Keratinocyte (primary cell): ENCODE measurements around the gene BEX2. TPM values are rescaled to one million over a fixed set of nuclear protein-coding genes. Genes with fewer than 3 reads are reported as not detected.

Experiments used
- DNase-seq: peaks from one replicate; pipeline ENCODE4 v3.0.0-alpha.2; 2011; ENCODE audit warnings: low read depth, missing footprints, low spot score
- FAIRE-seq: peaks from 2 replicates; lab custom pipeline; 2011; peaks lifted over from hg19 to GRCh38; lab: Jason Lieb, UNC
- H2AFZ ChIP-seq: 2 replicates; pipeline ENCODE4 v1.6.0; 2012; ENCODE audit warnings: low read length, control low read depth, inconsistent platforms; ENCODE audit not compliant: control insufficient read depth
- H3K27ac ChIP-seq: 2 replicates; pipeline ENCODE4 v1.5.1; 2011; ENCODE audit warnings: low read length; ENCODE audit not compliant: control insufficient read depth, insufficient read depth
- H3K27me3 ChIP-seq: 3 replicates; pipeline ENCODE4 v1.6.0; 2011; ENCODE audit warnings: low read length; ENCODE audit not compliant: control insufficient read depth, insufficient read depth; ENCODE audit errors: extremely low read depth
- H3K36me3 ChIP-seq, 2 experiments: 2 replicates in 1 of 2; 3 replicates in 1 of 2; pipeline ENCODE4 v1.5.1; 2011; ENCODE audit warnings: low read length in 2 of 2, mild to moderate bottlenecking in 1 of 2; ENCODE audit not compliant: control insufficient read depth in 2 of 2, insufficient read depth in 2 of 2; ENCODE audit errors: extremely low read depth in 1 of 2
- H3K4me1 ChIP-seq: 3 replicates; pipeline ENCODE4 v1.5.1; 2011; ENCODE audit warnings: low read length; ENCODE audit not compliant: control insufficient read depth, insufficient read depth; ENCODE audit errors: extremely low read depth
- H3K4me2 ChIP-seq: 3 replicates; pipeline ENCODE4 v1.6.0; 2011; ENCODE audit warnings: low read depth, low read length; ENCODE audit not compliant: control insufficient read depth, insufficient read depth; ENCODE audit errors: extremely low read depth
- H3K4me3 ChIP-seq, 3 experiments: fragments of 200-600 bp in 1 of 3; sonication (generic) in 1 of 3; 2 replicates in 2 of 3; 3 replicates in 1 of 3; pipeline ENCODE4 v1.5.1; 2011 to 2016; ENCODE audit warnings: low read length in 3 of 3, mild to moderate bottlenecking in 3 of 3, control low read depth in 2 of 3, inconsistent platforms in 1 of 3, low read depth in 1 of 3, mixed read lengths in 1 of 3, mixed run types in 1 of 3, moderate library complexity in 1 of 3; ENCODE audit not compliant: control insufficient read depth in 2 of 3, insufficient read depth in 2 of 3; ENCODE audit errors: extremely low read depth in 1 of 3
- H3K79me2 ChIP-seq: 2 replicates; pipeline ENCODE4 v1.6.0; 2012; ENCODE audit warnings: low read length; ENCODE audit not compliant: control insufficient read depth, insufficient read depth
- H3K9ac ChIP-seq: 3 replicates; pipeline ENCODE4 v1.6.0; 2011; ENCODE audit warnings: low read length; ENCODE audit not compliant: control insufficient read depth, insufficient read depth; ENCODE audit errors: extremely low read depth
- H3K9me1 ChIP-seq: 3 replicates; pipeline ENCODE4 v1.6.0; 2011; ENCODE audit warnings: low read length; ENCODE audit not compliant: control insufficient read depth, insufficient read depth; ENCODE audit errors: extremely low read depth
- H3K9me3 ChIP-seq: 2 replicates; pipeline ENCODE4 v1.5.1; 2012; ENCODE audit warnings: low read depth, low read length; ENCODE audit not compliant: control insufficient read depth
- H4K20me1 ChIP-seq: 3 replicates; pipeline ENCODE4 v1.6.0; 2011; ENCODE audit warnings: low read length; ENCODE audit not compliant: control insufficient read depth, insufficient read depth; ENCODE audit errors: extremely low read depth
- EZH2 ChIP-seq: IDR thresholded peaks from one replicate; pipeline ENCODE4 v1.6.1; 2012; ENCODE audit warnings: inconsistent platforms, mild to moderate bottlenecking, low read length, moderate library complexity
- dilution Hi-C: fragments of 300-500 bp; cut with MboI; formaldehyde crosslinking; loops from one replicate; pipeline ENCODE4 v1.7.0; 2020; ENCODE audit warnings: low sequenced_read_pairs; ENCODE audit not compliant: extremely low pct_ligation_motif_present
- polyA plus RNA-seq, 5 experiments: library from polyadenylated mRNA; depleted of rRNA in 3 of 5; stranded (reverse) in 3 of 5; stranded (forward) in 1 of 5; unstranded in 1 of 5; fragments of >200 nt; gene quantifications; 1 replicate in 1 of 5; 2 replicates in 3 of 5; 3 replicates in 1 of 5; pipeline versions ENCODE4 v1.2.1 to v1.2.3, GENCODE V29; 2011 to 2012; ENCODE audit warnings: missing spikeins in 2 of 5, low read depth in 1 of 5, low replicate concordance in 1 of 5
- TF ChIP-seq, protein P1 (sequence below), 3 experiments: IDR thresholded peaks in 1 of 3; conservative IDR thresholded peaks in 1 of 3; optimal IDR thresholded peaks in 1 of 3; 2 replicates in 2 of 3; 3 replicates in 1 of 3; pipeline versions ENCODE3 to v1.5.1; 2011; ENCODE audit warnings: low read length in 3 of 3, mild to moderate bottlenecking in 3 of 3, moderate library complexity in 2 of 3, control low read depth in 1 of 3, inconsistent platforms in 1 of 3; ENCODE audit not compliant: insufficient read depth in 2 of 3; ENCODE audit errors: extremely low read depth in 1 of 3

The BEX2 gene
- polyA plus RNA-seq, 1 donor (not counting 4 experiments of a cell fraction or from before 2014, with no cell fraction given) = 6.5 TPM

DNA sequence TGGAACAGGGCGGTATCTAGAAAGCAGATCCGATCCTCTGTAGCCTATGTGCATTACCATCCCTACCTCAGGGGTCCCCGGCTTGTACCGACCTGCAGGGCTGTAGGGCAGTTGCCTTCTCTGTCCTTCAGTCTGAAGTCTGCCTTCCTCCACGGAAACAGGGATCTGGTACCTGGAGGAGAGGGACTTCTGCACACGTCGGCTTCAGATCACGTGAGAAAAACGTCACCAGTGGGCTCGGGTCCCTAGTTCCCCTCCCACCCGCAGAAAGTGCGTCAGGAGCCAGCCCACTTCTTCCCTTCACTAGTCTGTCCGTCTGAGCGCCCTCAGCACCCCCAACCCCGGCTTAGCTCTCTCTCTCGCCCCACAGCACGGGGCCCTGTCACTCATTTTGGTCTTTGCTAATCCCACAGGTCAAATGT is 34.2 kb downstream of the BEX2 start, which contains the start of gene TCEAL5:
TCEAL5 (minus strand) TSS at position 170 of the 422 bp plus-strand sequence. CDS start 2,187 bp downstream, outside the sequence.
- Histone ChIP-seq H4K20me1 (no peaks in the 10 kb centered on the region), H3K4me1 (no peaks in the 10 kb centered on the region), H3K27me3 (peaks cover 35% of the 10 kb centered on the region), H3K4me3 (no peak within 1 kb of the TSS), H3K9me1 (no peaks in the 10 kb centered on the region), H3K79me2 (no peaks in the 10 kb centered on the region), H3K27ac (no peak within 1 kb of the TSS), H3K9me3 (no peaks in the 10 kb centered on the region), H3K36me3 (no peaks in the 10 kb centered on the region), H2AFZ (no peak within 1 kb of the TSS), H3K4me2 (no peak within 1 kb of the TSS), H3K9ac (no peak within 1 kb of the TSS)
- dilution Hi-C loops = no loop called here
- FAIRE-seq (no peak), DNase-seq (no peak)
- TF ChIP-seq EZH2 = peak; percentile 45
- TF ChIP-seq, protein P1, sequence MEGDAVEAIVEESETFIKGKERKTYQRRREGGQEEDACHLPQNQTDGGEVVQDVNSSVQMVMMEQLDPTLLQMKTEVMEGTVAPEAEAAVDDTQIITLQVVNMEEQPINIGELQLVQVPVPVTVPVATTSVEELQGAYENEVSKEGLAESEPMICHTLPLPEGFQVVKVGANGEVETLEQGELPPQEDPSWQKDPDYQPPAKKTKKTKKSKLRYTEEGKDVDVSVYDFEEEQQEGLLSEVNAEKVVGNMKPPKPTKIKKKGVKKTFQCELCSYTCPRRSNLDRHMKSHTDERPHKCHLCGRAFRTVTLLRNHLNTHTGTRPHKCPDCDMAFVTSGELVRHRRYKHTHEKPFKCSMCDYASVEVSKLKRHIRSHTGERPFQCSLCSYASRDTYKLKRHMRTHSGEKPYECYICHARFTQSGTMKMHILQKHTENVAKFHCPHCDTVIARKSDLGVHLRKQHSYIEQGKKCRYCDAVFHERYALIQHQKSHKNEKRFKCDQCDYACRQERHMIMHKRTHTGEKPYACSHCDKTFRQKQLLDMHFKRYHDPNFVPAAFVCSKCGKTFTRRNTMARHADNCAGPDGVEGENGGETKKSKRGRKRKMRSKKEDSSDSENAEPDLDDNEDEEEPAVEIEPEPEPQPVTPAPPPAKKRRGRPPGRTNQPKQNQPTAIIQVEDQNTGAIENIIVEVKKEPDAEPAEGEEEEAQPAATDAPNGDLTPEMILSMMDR (optimal IDR thresholded peaks at IDR 0.05 in 1 of 3, IDR thresholded peaks at IDR 0.05 in 1 of 3, conservative IDR thresholded peaks at IDR 0.05 in 1 of 3; ENCODE audit: extremely low read depth in 1 of 3, insufficient read depth in 2 of 3, low read length in 3 of 3) = no peak

DNA sequence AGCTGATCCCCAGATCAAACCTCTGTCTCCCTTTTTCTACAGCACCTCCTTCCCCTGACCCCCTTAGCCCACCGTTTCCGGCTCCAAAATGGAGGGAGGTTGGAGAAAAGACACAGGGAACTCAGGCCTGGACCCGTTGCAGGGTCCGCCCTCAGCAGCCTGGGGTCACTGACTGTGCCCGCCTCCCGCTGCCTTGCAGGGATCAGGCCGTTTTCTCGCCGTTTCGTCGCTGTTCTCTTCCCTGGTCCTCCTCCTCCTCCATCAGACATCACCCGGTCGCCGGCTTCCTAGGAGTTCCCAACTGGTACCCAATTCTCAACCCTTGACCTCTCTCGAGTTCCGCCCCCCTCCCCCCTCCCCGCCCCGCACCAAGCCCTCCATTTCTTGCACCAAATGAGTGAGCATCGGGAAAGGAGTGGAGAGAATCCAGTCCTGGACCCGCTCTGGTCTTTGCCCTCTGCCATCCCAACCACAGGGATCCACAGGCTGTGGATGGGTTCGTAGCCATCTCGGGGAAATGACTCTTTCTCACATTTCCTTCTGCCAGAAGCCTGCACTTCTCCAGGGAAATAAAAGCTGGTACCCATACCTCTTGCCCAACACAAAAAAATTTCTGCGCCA is 34.7 kb downstream of the BEX2 start:
- Histone ChIP-seq H3K4me2 (no peak overlapping the region), H3K4me3 (no peak overlapping the region), H3K79me2 (no peaks in the 10 kb centered on the region), H3K27me3 (peaks cover 35% of the 10 kb centered on the region), H3K4me1 (no peaks in the 10 kb centered on the region), H3K27ac (no peak overlapping the region), H4K20me1 (no peaks in the 10 kb centered on the region), H3K36me3 (no peaks in the 10 kb centered on the region), H3K9me3 (no peaks in the 10 kb centered on the region), H3K9ac (no peak overlapping the region), H2AFZ (no peak overlapping the region), H3K9me1 (no peaks in the 10 kb centered on the region)
- dilution Hi-C loops = no loop called here
- TF ChIP-seq, protein P1 (optimal IDR thresholded peaks at IDR 0.05 in 1 of 3, IDR thresholded peaks at IDR 0.05 in 1 of 3, conservative IDR thresholded peaks at IDR 0.05 in 1 of 3; ENCODE audit: extremely low read depth in 1 of 3, insufficient read depth in 2 of 3, low read length in 3 of 3) = no peak
- no peak for TF ChIP-seq EZH2
- FAIRE-seq (no peak), DNase-seq (no peak)
